Measurements from ENCODE around the gene RPL7A. TPM values are rescaled to one million over a fixed set of nuclear protein-coding genes. Genes with fewer than 3 reads are reported as not detected.
"Not testable (repeated sequence)": the region's sequence is repeated elsewhere in the genome, so short reads cannot be mapped to it uniquely, and the experiment has no call there.

RPL7A gene
- total RNA-seq, 2 experiments from 2014 or later = 2,867 to 2,961 TPM

GRCh38 chr9:133392308-133392707, 44.3 kb downstream of the RPL7A start:
- H2AFZ ChIP-seq (ENCODE audit: low read length); H3K36me3 ChIP-seq (ENCODE audit: insufficient read depth, low read length); DNase-seq (ENCODE audit: low spot score); H3K4me1 ChIP-seq (ENCODE audit: insufficient read depth, low read length, poor library complexity, severe bottlenecking); intact Hi-C loops (cut with micrococcal nuclease; ENCODE audit: unreplicated experiment); BruUV-seq (replicated peaks); H3K4me3 ChIP-seq (ENCODE audit: low read depth, low read length, poor library complexity, severe bottlenecking); H3K9me2 ChIP-seq (ENCODE audit: insufficient read depth, low read length); H3K79me2 ChIP-seq (ENCODE audit: insufficient read depth, low read depth, low read length); H3K9me3 ChIP-seq (ENCODE audit: low read length); POLR2A ChIA-PET; H3K4me2 ChIP-seq (ENCODE audit: low read length); H4K20me1 ChIP-seq (ENCODE audit: insufficient read depth, low read length); H3K27ac ChIP-seq (ENCODE audit: low read depth, low read length, poor library complexity, severe bottlenecking); CTCF ChIA-PET (ENCODE audit: unreplicated experiment): not testable (repeated sequence)

- no peaks in the 10 kb centered on the region for H3K9me3 ChIP-seq (ENCODE audit: low read length)
- H4K20me1 ChIP-seq (ENCODE audit: insufficient read depth, low read length) = no peaks in the 10 kb centered on the region
- H3K4me1 ChIP-seq (ENCODE audit: insufficient read depth, low read length, poor library complexity, severe bottlenecking) = no peaks in the 10 kb centered on the region
- H3K9me2 ChIP-seq (ENCODE audit: insufficient read depth, low read length) = no peaks in the 10 kb centered on the region
- ChIA-PET POLR2A (no interaction called here), CTCF (ENCODE audit: unreplicated experiment) (no interaction called here)
- no peaks in the 10 kb centered on the region for H3K36me3 ChIP-seq (ENCODE audit: insufficient read depth, low read length)
- no peak overlapping the region for H3K4me2 ChIP-seq (ENCODE audit: low read length)
- TF ChIP-seq CTCF (conservative IDR thresholded peaks at IDR 0.05; ENCODE audit: low read length) = no peak
- no peak for DNase-seq (ENCODE audit: low spot score)
- no peak overlapping the region for H3K4me3 ChIP-seq (ENCODE audit: low read depth, low read length, poor library complexity, severe bottlenecking)
- no peak overlapping the region for H2AFZ ChIP-seq (ENCODE audit: low read length)
- intact Hi-C loops (cut with micrococcal nuclease; ENCODE audit: unreplicated experiment) = no loop called here
- no peak overlapping the region for H3K27ac ChIP-seq (ENCODE audit: low read depth, low read length, poor library complexity, severe bottlenecking)
- H3K79me2 ChIP-seq (ENCODE audit: insufficient read depth, low read depth, low read length) = no peaks in the 10 kb centered on the region
- no TSS peak for BruUV-seq (replicated peaks)
Measured at GRCh38 chr9:133393399-133393798, 45.4 kb downstream of the RPL7A start.

GRCh38 chr9:133394687-133395271, 46.8 kb downstream of the RPL7A start:
- Histone ChIP-seq H3K4me3 (ENCODE audit: low read depth, low read length, poor library complexity, severe bottlenecking) (no peak overlapping the region), H3K79me2 (ENCODE audit: insufficient read depth, low read depth, low read length) (no peaks in the 10 kb centered on the region), H3K9me3 (ENCODE audit: low read length) (no peaks in the 10 kb centered on the region), H3K4me2 (ENCODE audit: low read length) (no peak overlapping the region), H3K36me3 (ENCODE audit: insufficient read depth, low read length) (no peaks in the 10 kb centered on the region), H4K20me1 (ENCODE audit: insufficient read depth, low read length) (no peaks in the 10 kb centered on the region), H3K27ac (ENCODE audit: low read depth, low read length, poor library complexity, severe bottlenecking) (no peak overlapping the region), H3K9me2 (ENCODE audit: insufficient read depth, low read length) (no peaks in the 10 kb centered on the region), H3K4me1 (ENCODE audit: insufficient read depth, low read length, poor library complexity, severe bottlenecking) (no peaks in the 10 kb centered on the region), H2AFZ (ENCODE audit: low read length) (no peak overlapping the region)
- POLR2A ChIA-PET = interaction anchor here (0.5 to 0.7 kb wide), 2 partner anchors 87 to 1673 kb away, joined by 3 to 4 read pairs; no protein-coding TSS in a partner anchor
- CTCF ChIA-PET (ENCODE audit: unreplicated experiment) = interaction anchor here (1.0 kb wide), 1 partner anchor 21 kb away, joined by 4 read pairs; no protein-coding TSS in a partner anchor
- TF ChIP-seq CTCF (conservative IDR thresholded peaks at IDR 0.05; ENCODE audit: low read length) = no peak
- TF ChIP-seq EZH2phosphoT487 (IDR thresholded peaks at IDR 0.05; ENCODE audit: borderline replicate concordance, low read depth, low read length) = no peak
- no TSS peak for BruUV-seq (replicated peaks)
- DNase-seq (ENCODE audit: low spot score) = no peak
- intact Hi-C loops (cut with micrococcal nuclease; ENCODE audit: unreplicated experiment) = no loop called here

Measured in OCI-LY7 (cell line).